Mesendoderm (in vitro differentiated cells): ENCODE results near the gene MACROD2.

ENCODE experiments used
- DNase-seq: peaks from one replicate; pipeline ENCODE4 v3.0.0; 2013
- H2AK5ac ChIP-seq: 2 replicates; pipeline ENCODE4 v1.6.1; 2013; ENCODE audit warnings: low read length, inconsistent platforms
- H2BK120ac ChIP-seq: 2 replicates; pipeline ENCODE4 v1.6.1; 2013; ENCODE audit warnings: low read depth, mild to moderate bottlenecking, low read length, moderate library complexity, mixed read lengths
- H2BK15ac ChIP-seq: replicated peaks from 2 replicates; pipeline ENCODE4 v1.6.1; 2013; ENCODE audit warnings: low read depth, mild to moderate bottlenecking, moderate library complexity
- H2BK5ac ChIP-seq: 2 replicates; pipeline ENCODE4 v1.6.1; 2013; ENCODE audit warnings: low read length, inconsistent platforms
- H3K18ac ChIP-seq: 2 replicates; pipeline ENCODE4 v1.6.1; 2013; ENCODE audit warnings: mild to moderate bottlenecking, low read length, mixed read lengths
- H3K23ac ChIP-seq: one replicate; pipeline ENCODE4 v1.6.1; 2013; ENCODE audit warnings: low read length
- H3K27ac ChIP-seq: 2 replicates; pipeline ENCODE4 v1.5.1; 2013; ENCODE audit warnings: low read depth, mild to moderate bottlenecking, inconsistent platforms, low read length, moderate library complexity
- H3K27me3 ChIP-seq: 2 replicates; pipeline ENCODE4 v1.6.1; 2013; ENCODE audit warnings: low read length, control low read depth, mild to moderate bottlenecking, inconsistent platforms; ENCODE audit not compliant: insufficient read depth, poor library complexity
- H3K36me3 ChIP-seq: 2 replicates; pipeline ENCODE4 v1.6.1; 2013; ENCODE audit warnings: low read length, inconsistent platforms; ENCODE audit not compliant: control insufficient read depth, insufficient read depth
- H3K4ac ChIP-seq: one replicate; pipeline ENCODE4 v1.6.1; 2013; ENCODE audit warnings: low read depth, mild to moderate bottlenecking, low read length, moderate library complexity
- H3K4me1 ChIP-seq: 2 replicates; pipeline ENCODE4 v1.6.1; 2013; ENCODE audit warnings: low read depth, low read length, inconsistent platforms; ENCODE audit not compliant: control insufficient read depth
- H3K4me2 ChIP-seq: 2 replicates; pipeline ENCODE4 v1.6.1; 2013; ENCODE audit warnings: low read length
- H3K4me3 ChIP-seq: 2 replicates; pipeline ENCODE4 v1.5.1; 2013; ENCODE audit warnings: mild to moderate bottlenecking, low read length
- H3K56ac ChIP-seq: one replicate; pipeline ENCODE4 v1.6.1; 2013; ENCODE audit warnings: low read length
- H3K79me1 ChIP-seq: 2 replicates; pipeline ENCODE4 v1.6.1; 2013; ENCODE audit warnings: low read length, inconsistent platforms
- H3K79me2 ChIP-seq: 2 replicates; pipeline ENCODE4 v1.6.1; 2013; ENCODE audit warnings: mild to moderate bottlenecking, low read length; ENCODE audit not compliant: control insufficient read depth, insufficient read depth
- H3K9ac ChIP-seq: 2 replicates; pipeline ENCODE4 v1.6.1; 2013; ENCODE audit warnings: low read length, inconsistent platforms
- H4K5ac ChIP-seq: one replicate; pipeline ENCODE4 v1.6.1; 2013; ENCODE audit warnings: low read length
- H4K8ac ChIP-seq: one replicate; pipeline ENCODE4 v1.6.1; 2013; ENCODE audit warnings: low read depth, mild to moderate bottlenecking, control low read depth, low read length, moderate library complexity
- WGBS: extraction: QIAGEN DNeasy Blood & Tissue Kit; methylation state at CpG from one replicate; pipeline ENCODE4 v1.1.7; 2013; ENCODE audit warnings: low lambda C conversion rate, missing lambda C conversion rate; ENCODE audit not compliant: insufficient coverage; ENCODE audit errors: extremely low coverage; 5-methylcytosine and 5-hydroxymethylcytosine counted together

Gene MACROD2

DNA sequence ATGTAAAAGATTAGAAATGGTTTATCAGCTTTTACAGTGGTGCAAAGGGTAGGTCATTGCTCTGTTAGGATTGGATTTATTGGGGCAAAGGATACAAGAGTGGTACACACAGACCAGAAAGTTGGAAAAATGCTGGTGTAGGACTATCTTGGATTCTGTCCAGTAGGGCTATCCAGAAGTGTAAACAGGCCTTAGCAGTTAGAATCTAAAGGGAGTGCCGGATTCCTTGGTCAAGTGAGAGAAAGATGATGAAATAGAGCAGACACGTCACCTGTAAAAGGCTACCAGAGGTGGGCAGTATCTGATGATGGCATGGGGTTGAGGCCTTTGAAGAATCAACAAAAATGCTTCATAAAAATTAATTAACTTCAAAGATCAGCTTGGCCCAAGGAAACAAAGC is 1602.0 kb downstream of the MACROD2 start:
- Histone ChIP-seq H2BK120ac (no peak overlapping the region), H2BK15ac (no peak overlapping the region), H3K4me2 (no peak overlapping the region), H2BK5ac (no peak overlapping the region), H3K79me1 (no peaks in the 10 kb centered on the region), H4K8ac (no peak overlapping the region), H3K27ac (no peak overlapping the region), H3K56ac (no peak overlapping the region), H3K36me3 (no peaks in the 10 kb centered on the region), H3K27me3 (no peaks in the 10 kb centered on the region), H3K4ac (no peak overlapping the region), H3K79me2 (no peaks in the 10 kb centered on the region), H3K18ac (no peak overlapping the region), H3K9ac (no peak overlapping the region), H4K5ac (no peak overlapping the region), H2AK5ac (no peak overlapping the region), H3K4me1 (no peaks in the 10 kb centered on the region), H3K23ac (no peak overlapping the region), H3K4me3 (no peak overlapping the region)
- no peak for DNase-seq
- WGBS: no CpG with 5 or more reads among the region's 2 CpGs

DNA sequence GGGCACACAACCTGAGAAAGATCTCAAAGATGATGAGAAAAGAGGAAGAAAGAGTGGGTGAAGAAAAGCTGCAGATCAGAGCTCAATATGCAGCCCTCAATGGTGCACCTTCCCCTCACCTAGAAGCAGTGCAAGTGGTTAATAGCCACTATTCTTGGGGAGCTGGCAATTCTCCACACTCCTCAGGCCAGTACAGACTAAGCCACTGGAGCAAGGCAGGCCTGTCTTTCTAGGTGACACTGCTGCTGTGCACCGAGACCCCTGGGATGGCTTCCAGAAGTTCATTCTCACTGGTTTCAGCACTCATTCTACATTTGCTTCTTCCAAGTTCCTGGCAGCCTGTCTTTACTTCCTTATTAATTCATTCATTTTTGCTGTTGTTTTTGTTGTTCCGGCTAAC is 1604.6 kb downstream of the MACROD2 start:
- Histone ChIP-seq H3K4me3 (no peak overlapping the region), H4K5ac (no peak overlapping the region), H3K27me3 (no peaks in the 10 kb centered on the region), H3K4ac (no peak overlapping the region), H3K4me2 (no peak overlapping the region), H3K79me2 (no peaks in the 10 kb centered on the region), H4K8ac (no peak overlapping the region), H3K4me1 (no peaks in the 10 kb centered on the region), H2BK120ac (no peak overlapping the region), H3K23ac (no peak overlapping the region), H3K27ac (no peak overlapping the region), H2BK15ac (no peak overlapping the region), H3K9ac (no peak overlapping the region), H3K36me3 (no peaks in the 10 kb centered on the region), H2AK5ac (no peak overlapping the region), H3K79me1 (no peaks in the 10 kb centered on the region), H3K56ac (no peak overlapping the region), H2BK5ac (no peak overlapping the region), H3K18ac (no peak overlapping the region)
- no peak for DNase-seq
- no CpG with 5 or more reads among the region's 2 CpGs for WGBS

DNA sequence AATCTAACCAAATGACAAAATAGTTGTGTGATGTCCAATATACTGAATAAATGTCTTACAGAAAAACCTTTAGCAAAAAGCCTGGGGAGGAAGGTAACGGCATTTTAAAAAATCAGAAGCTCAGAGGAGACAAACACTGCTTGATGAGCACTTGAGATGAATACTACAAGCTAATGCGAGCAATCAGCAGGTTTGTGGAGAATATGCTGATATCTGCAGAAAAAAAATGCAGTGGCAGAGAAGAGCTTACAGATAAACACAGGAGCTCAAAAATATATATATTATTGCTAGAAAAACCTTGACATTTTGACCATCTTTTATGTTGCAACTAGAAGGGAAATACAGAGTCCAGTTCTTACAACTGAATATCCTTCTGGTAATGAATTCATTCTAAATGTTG is 1605.2 kb downstream of the MACROD2 start:
- H4K8ac ChIP-seq: no peak overlapping the region
- no peaks in the 10 kb centered on the region for H3K79me2 ChIP-seq
- H3K18ac ChIP-seq: no peak overlapping the region
- DNase-seq: no peak
- H3K27ac ChIP-seq: no peak overlapping the region
- no CpG with 5 or more reads among the region's 2 CpGs for WGBS
- no peak overlapping the region for H4K5ac ChIP-seq
- H3K9ac ChIP-seq: no peak overlapping the region
- no peak overlapping the region for H2BK120ac ChIP-seq
- H2BK15ac ChIP-seq: no peak overlapping the region
- H3K27me3 ChIP-seq: no peaks in the 10 kb centered on the region
- H3K4ac ChIP-seq: no peak overlapping the region
- H3K4me1 ChIP-seq: no peaks in the 10 kb centered on the region
- no peak overlapping the region for H3K4me3 ChIP-seq
- no peak overlapping the region for H2AK5ac ChIP-seq
- no peak overlapping the region for H2BK5ac ChIP-seq
- no peak overlapping the region for H3K23ac ChIP-seq
- H3K36me3 ChIP-seq: no peaks in the 10 kb centered on the region
- H3K79me1 ChIP-seq: no peaks in the 10 kb centered on the region
- no peak overlapping the region for H3K56ac ChIP-seq
- H3K4me2 ChIP-seq: no peak overlapping the region

DNA sequence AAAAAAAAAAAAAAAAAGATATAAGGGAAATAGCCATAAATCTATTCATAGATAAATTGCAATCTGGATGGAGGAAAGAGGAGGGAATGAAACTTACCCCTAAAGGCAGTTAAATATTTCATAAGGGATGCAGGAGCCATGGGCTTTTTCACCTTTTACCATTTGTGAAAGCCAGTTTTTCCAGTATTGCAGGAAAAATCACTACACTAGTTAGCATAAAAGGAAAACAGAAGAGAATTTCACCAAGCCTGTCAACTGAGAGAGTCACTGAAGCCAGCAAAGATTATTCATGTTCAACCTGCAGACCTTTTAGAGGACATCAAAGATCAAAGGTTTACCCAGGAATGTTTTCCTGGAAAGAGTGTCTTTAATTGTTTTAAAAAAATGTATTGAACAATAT is 1608.2 kb downstream of the MACROD2 start:
- Histone ChIP-seq H3K4me2 (no peak overlapping the region), H3K4me3 (no peak overlapping the region), H2BK15ac (no peak overlapping the region), H3K4ac (no peak overlapping the region), H3K27ac (no peak overlapping the region), H3K79me2 (no peaks in the 10 kb centered on the region), H3K4me1 (no peaks in the 10 kb centered on the region), H2BK5ac (no peak overlapping the region), H4K8ac (no peak overlapping the region), H3K18ac (no peak overlapping the region), H4K5ac (no peak overlapping the region), H2AK5ac (no peak overlapping the region), H3K9ac (no peak overlapping the region), H3K23ac (no peak overlapping the region), H3K27me3 (no peaks in the 10 kb centered on the region), H3K56ac (no peak overlapping the region), H2BK120ac (no peak overlapping the region), H3K36me3 (no peaks in the 10 kb centered on the region), H3K79me1 (no peaks in the 10 kb centered on the region)
- DNase-seq: no peak

DNA sequence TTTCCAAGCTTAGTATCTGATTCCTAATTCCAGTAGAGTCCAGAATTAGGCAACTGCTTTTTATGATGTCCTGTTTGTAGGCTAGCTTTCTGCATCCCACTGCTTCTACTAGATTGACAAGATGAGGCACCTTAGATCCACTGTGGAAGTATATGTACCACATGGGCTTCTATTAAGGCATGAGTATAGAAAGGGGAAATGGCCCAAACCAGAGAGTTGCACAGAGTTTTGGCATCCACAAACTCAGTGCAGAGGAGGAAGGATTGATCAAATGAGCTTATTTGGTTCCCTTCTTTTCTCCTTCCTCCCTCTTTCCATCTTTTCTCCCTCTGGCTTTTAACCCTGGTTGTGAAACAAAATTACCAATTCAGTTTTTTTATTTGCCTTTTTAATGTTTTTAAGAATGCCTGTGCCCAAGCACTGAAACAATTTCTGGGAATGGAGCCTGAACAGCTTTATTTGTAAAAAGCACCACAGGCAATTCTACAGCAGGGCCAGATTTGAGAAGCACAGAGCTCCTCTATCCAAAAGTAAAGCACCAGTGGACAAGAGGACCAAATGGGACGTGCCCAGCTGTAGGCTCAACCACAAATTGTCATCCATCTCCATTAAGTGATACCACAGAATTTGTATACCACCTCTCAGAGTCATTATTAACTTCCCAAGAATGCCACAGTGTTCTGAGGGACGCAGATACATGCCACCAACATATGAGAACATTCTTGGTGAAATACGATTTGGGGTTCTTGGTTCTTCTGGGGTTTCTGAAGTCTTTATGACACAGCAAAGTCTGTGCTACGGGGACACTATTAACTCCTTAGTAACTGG is 1608.9 kb downstream of the MACROD2 start:
- Histone ChIP-seq H3K18ac (no peak overlapping the region), H4K8ac (no peak overlapping the region), H3K27me3 (no peaks in the 10 kb centered on the region), H3K56ac (no peak overlapping the region), H3K9ac (no peak overlapping the region), H3K4me3 (no peak overlapping the region), H2BK5ac (no peak overlapping the region), H2AK5ac (no peak overlapping the region), H3K4me1 (no peaks in the 10 kb centered on the region), H3K27ac (no peak overlapping the region), H3K79me1 (no peaks in the 10 kb centered on the region), H3K23ac (no peak overlapping the region), H3K36me3 (no peaks in the 10 kb centered on the region), H3K4me2 (no peak overlapping the region), H3K4ac (no peak overlapping the region), H3K79me2 (no peaks in the 10 kb centered on the region), H4K5ac (no peak overlapping the region), H2BK120ac (no peak overlapping the region), H2BK15ac (no peak overlapping the region)
- no peak for DNase-seq
- WGBS: no CpG with 5 or more reads among the region's 4 CpGs

DNA sequence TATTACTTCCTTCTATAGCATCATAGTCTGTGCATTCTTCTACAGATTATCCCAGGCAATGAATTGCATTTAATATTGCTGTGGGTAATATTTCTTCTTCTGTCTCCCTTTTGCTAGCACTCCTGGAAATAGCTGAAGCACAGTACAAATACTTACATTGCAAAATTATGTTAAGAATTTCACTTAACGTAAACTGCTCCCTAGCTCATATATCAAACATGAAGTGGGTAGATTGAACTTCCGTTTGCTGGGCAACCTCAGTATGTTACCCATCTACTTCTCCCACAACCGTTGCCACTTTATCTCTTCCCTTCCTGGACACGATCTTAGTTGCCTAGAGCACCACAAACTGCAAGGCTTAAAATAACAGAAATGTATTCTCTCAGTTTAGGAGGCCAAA is 1614.6 kb downstream of the MACROD2 start:
- no peak overlapping the region for H2BK120ac ChIP-seq
- no peak for DNase-seq
- no peak overlapping the region for H2BK15ac ChIP-seq
- no peaks in the 10 kb centered on the region for H3K27me3 ChIP-seq
- H3K79me1 ChIP-seq: no peaks in the 10 kb centered on the region
- no peak overlapping the region for H3K27ac ChIP-seq
- no peak overlapping the region for H3K4me2 ChIP-seq
- H3K4me3 ChIP-seq: no peak overlapping the region
- no peak overlapping the region for H4K5ac ChIP-seq
- no CpG with 5 or more reads among the region's 4 CpGs for WGBS
- H2AK5ac ChIP-seq: no peak overlapping the region
- no peak overlapping the region for H3K4ac ChIP-seq
- H3K23ac ChIP-seq: no peak overlapping the region
- H3K4me1 ChIP-seq: no peaks in the 10 kb centered on the region
- H4K8ac ChIP-seq: no peak overlapping the region
- H2BK5ac ChIP-seq: no peak overlapping the region
- no peak overlapping the region for H3K18ac ChIP-seq
- H3K56ac ChIP-seq: no peak overlapping the region
- H3K79me2 ChIP-seq: no peaks in the 10 kb centered on the region
- H3K36me3 ChIP-seq: no peaks in the 10 kb centered on the region
- no peak overlapping the region for H3K9ac ChIP-seq
